Stomach (tissue), 4 donors: ENCODE measurements around the gene SKP1.

Experiments used
- CTCF ChIP-seq, 7 experiments: fragments of 450-650 bp in 4 of 7; fragments of 200-600 bp in 3 of 7; sonication (generic) in 3 of 7; IDR thresholded peaks; one replicate each; pipeline ENCODE4 v1.5.1; 2016 to 2019; ENCODE audit warnings: antibody characterized with exemption in 7 of 7, control low read depth in 2 of 7, mild to moderate bottlenecking in 1 of 7
- EP300 ChIP-seq: sonication (generic); formaldehyde crosslinking; IDR thresholded peaks from one replicate; pipeline ENCODE4 v1.6.1; 2017; ENCODE audit warnings: antibody characterized with exemption
- POLR2A ChIP-seq, 4 donors: fragments of 450-650 bp; IDR thresholded peaks; one replicate each; pipeline ENCODE4 v1.6.1; 2016; ENCODE audit warnings: antibody characterized with exemption in 4 of 4, control low read depth in 2 of 4, mild to moderate bottlenecking in 1 of 4, moderate library complexity in 1 of 4

- TF ChIP-seq CTCF (IDR thresholded peaks at IDR 0.05) (no peak), POLR2A (IDR thresholded peaks at IDR 0.05) (no peak), EP300 (no peak)
Measured at GRCh38 chr5:134204575-134204974, 27.8 kb upstream of the SKP1 start.
